SK-N-SH treated with all-trans-retinoic acid at 6 μM for 48 hours (cell line): Measurements from ENCODE around the gene RAG1.

ENCODE experiments used
- RARB ChIP-seq: fragments of 250-450 bp; sonication (Bioruptor Pico); IDR thresholded peaks from 2 replicates; pipeline ENCODE4 v1.8.0; 2021; ENCODE audit warnings: mild to moderate bottlenecking, moderate library complexity
- ZFP3 ChIP-seq: fragments of 250-450 bp; sonication (Bioruptor Pico); IDR thresholded peaks from 2 replicates; pipeline ENCODE4 v1.5.0; 2020; ENCODE audit warnings: mild to moderate bottlenecking, moderate library complexity
- ZNF70 ChIP-seq: fragments of 450-650 bp; formaldehyde crosslinking; IDR thresholded peaks from 2 replicates; pipeline ENCODE4 v1.5.0; 2020; ENCODE audit warnings: mild to moderate bottlenecking, moderate library complexity
- ZNF8 ChIP-seq: fragments of 450-650 bp; formaldehyde crosslinking; IDR thresholded peaks from 2 replicates; pipeline ENCODE4 v1.5.0; 2020; ENCODE audit warnings: mild to moderate bottlenecking, moderate library complexity
- TF ChIP-seq, protein P1 (sequence below): fragments of 250-450 bp; sonication (Bioruptor Pico); IDR thresholded peaks from 2 replicates; pipeline ENCODE4 v1.8.0; 2020; ENCODE audit warnings: mild to moderate bottlenecking, moderate library complexity, borderline replicate concordance

GRCh38 chr11:36628141-36628540 lies 60.3 kb downstream of the RAG1 start:
- no peak for TF ChIP-seq ZNF70 (CRISPR knock-in tag)
- no peak for TF ChIP-seq ZFP3 (CRISPR knock-in tag)
- TF ChIP-seq RARB (CRISPR knock-in tag), result no peak
- TF ChIP-seq ZNF8, result no peak
- TF ChIP-seq, protein P1, sequence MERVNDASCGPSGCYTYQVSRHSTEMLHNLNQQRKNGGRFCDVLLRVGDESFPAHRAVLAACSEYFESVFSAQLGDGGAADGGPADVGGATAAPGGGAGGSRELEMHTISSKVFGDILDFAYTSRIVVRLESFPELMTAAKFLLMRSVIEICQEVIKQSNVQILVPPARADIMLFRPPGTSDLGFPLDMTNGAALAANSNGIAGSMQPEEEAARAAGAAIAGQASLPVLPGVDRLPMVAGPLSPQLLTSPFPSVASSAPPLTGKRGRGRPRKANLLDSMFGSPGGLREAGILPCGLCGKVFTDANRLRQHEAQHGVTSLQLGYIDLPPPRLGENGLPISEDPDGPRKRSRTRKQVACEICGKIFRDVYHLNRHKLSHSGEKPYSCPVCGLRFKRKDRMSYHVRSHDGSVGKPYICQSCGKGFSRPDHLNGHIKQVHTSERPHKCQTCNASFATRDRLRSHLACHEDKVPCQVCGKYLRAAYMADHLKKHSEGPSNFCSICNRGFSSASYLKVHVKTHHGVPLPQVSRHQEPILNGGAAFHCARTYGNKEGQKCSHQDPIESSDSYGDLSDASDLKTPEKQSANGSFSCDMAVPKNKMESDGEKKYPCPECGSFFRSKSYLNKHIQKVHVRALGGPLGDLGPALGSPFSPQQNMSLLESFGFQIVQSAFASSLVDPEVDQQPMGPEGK, result no peak
